HFFc6 (cell line): ENCODE data around the gene UST. TPM values are rescaled to one million over a fixed set of nuclear protein-coding genes. Genes with fewer than 3 reads are reported as not detected.

Experiments used
- DNase-seq: peaks from one replicate; pipeline ENCODE4 v3.0.0-alpha.2; 2018
- H3K27ac Mint-ChIP-seq: 2 replicates; pipeline ENCODE4 v1.8.0; 2020; ENCODE audit warnings: mild to moderate bottlenecking, mixed read lengths
- H3K27me3 Mint-ChIP-seq: 2 replicates; pipeline ENCODE4 v1.8.0; 2021; ENCODE audit warnings: mild to moderate bottlenecking, moderate library complexity, mixed read lengths; ENCODE audit not compliant: insufficient read depth
- H3K36me3 Mint-ChIP-seq: 2 replicates; pipeline ENCODE4 v1.8.0; 2021; ENCODE audit warnings: low read depth, mixed read lengths
- H3K4me1 Mint-ChIP-seq: 2 replicates; pipeline ENCODE4 v1.8.0; 2020; ENCODE audit warnings: low read depth, mixed read lengths
- H3K4me3 Mint-ChIP-seq: 2 replicates; pipeline ENCODE4 v1.8.0; 2020; ENCODE audit warnings: mild to moderate bottlenecking, moderate library complexity, mixed read lengths
- H3K9me3 Mint-ChIP-seq: 2 replicates; pipeline ENCODE4 v1.8.0; 2020; ENCODE audit warnings: mild to moderate bottlenecking, mixed read lengths
- total RNA-seq, 6 experiments: library from RNA; stranded (reverse); fragmentation: NEBNext Ultra II Directional; extraction: Animal tissue kit (Norgen Biotek cat#: 25700); gene quantifications; 2 replicates in 1 of 6; 3 replicates in 5 of 6; pipeline ENCODE4 v1.2.3, GENCODE V29; 2021
- TF ChIP-seq, protein P1 (sequence below): fragments of 200-600 bp; sonication (generic); IDR thresholded peaks from 2 replicates; pipeline ENCODE4 v1.5.0; 2021; ENCODE audit warnings: antibody characterized with exemption, mild to moderate bottlenecking

UST gene
- total RNA-seq, 6 experiments from 2014 or later = 12.9 to 17.3 (median 16.7) TPM

DNA sequence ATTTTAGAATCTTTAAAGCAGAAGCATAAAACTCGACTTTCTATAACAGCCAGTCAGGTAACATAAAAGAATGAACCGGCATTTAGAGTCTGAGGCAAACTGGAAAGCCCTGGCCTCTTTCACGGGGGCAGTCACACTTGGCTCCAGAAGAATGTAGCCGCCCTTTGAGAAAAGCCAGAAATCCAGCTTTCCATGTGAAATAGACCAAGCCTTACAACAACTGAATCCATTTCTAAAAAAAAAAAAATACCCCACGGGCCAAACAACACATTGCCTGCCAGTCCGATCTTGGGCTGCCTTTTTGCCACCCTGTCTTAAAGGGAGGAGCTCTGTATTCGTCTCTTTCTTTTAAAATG is 317.8 kb downstream of the UST start:
- H3K27ac Mint-ChIP-seq = no peak overlapping the region
- DNase-seq = no peak
- no peaks in the 10 kb centered on the region for H3K36me3 Mint-ChIP-seq
- TF ChIP-seq, protein P1, sequence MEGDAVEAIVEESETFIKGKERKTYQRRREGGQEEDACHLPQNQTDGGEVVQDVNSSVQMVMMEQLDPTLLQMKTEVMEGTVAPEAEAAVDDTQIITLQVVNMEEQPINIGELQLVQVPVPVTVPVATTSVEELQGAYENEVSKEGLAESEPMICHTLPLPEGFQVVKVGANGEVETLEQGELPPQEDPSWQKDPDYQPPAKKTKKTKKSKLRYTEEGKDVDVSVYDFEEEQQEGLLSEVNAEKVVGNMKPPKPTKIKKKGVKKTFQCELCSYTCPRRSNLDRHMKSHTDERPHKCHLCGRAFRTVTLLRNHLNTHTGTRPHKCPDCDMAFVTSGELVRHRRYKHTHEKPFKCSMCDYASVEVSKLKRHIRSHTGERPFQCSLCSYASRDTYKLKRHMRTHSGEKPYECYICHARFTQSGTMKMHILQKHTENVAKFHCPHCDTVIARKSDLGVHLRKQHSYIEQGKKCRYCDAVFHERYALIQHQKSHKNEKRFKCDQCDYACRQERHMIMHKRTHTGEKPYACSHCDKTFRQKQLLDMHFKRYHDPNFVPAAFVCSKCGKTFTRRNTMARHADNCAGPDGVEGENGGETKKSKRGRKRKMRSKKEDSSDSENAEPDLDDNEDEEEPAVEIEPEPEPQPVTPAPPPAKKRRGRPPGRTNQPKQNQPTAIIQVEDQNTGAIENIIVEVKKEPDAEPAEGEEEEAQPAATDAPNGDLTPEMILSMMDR = no peak
- H3K9me3 Mint-ChIP-seq = no peaks in the 10 kb centered on the region
- no peak overlapping the region for H3K4me3 Mint-ChIP-seq
- peaks cover 22% of the 10 kb centered on the region for H3K4me1 Mint-ChIP-seq
- no peaks in the 10 kb centered on the region for H3K27me3 Mint-ChIP-seq

DNA sequence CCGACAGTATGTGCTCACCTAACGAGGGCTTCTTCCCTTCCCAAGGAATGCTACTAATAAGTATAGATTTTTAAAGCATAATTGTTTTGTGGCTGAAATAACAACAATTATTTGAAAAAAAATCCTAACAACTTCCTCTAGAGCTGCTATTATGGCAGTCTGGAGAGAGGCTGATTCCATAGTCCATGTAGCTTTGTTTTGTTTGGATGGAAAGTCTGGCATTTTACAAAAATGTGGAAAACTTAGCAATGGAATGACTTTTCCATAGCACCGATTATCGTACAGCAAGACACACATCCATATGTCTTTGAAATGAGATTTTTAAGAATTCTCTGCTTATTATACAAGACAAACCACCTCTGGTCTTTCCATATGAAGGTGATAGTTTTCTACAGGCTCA is 318.3 kb downstream of the UST start:
- Mint-ChIP-seq H3K9me3 (no peaks in the 10 kb centered on the region), H3K36me3 (no peaks in the 10 kb centered on the region), H3K4me1 (peaks cover 19% of the 10 kb centered on the region), H3K4me3 (no peak overlapping the region), H3K27ac (no peak overlapping the region), H3K27me3 (no peaks in the 10 kb centered on the region)
- TF ChIP-seq, protein P1 = no peak
- no peak for DNase-seq

DNA sequence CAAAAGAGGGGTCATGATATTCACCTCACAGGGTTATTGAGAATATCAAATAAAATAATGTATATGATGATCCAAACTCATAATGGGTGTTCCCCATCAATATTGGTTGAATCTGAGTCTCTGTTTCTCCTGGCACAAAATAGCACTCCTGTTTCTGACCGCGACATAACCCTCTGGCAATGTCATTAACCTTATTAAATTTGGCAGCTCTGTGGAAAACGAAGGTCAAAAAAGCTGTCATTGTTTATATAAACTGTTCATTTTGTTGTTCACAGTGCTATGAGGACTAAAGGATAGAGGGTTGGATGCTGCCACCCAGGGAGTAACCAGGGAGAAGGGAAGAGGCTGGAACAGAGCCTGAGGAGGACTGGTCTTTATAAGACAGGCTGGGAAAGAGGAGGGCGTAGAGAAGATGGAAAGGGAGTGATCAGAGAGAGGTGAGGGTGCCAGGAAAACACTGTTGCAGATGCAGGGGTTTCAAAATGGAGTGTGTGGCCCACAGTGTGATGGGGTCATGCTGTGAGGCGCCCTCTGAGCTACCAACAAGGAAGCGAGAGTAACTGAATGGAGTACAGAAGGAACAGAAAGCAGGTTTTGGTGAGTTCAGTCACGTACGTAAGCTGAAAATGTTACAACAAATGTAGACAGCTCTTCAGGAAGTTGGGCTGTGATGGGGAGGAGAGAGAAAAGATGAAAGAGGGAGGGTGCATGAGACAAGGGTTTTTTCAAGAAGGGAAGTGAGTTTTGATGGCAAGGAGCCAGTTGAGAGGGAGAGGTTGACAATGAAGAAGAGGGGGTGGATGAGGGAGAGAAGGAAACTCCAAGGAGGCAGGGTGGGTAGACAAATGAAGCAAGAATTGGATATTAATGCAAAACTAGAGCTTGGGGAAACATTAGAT is 319.1 kb downstream of the UST start:
- no peak for DNase-seq
- H3K27ac Mint-ChIP-seq = no peak overlapping the region
- H3K4me3 Mint-ChIP-seq = no peak overlapping the region
- peaks cover 16% of the 10 kb centered on the region for H3K4me1 Mint-ChIP-seq
- H3K36me3 Mint-ChIP-seq = no peaks in the 10 kb centered on the region
- H3K27me3 Mint-ChIP-seq = no peaks in the 10 kb centered on the region
- TF ChIP-seq, protein P1 = no peak
- H3K9me3 Mint-ChIP-seq = no peaks in the 10 kb centered on the region

DNA sequence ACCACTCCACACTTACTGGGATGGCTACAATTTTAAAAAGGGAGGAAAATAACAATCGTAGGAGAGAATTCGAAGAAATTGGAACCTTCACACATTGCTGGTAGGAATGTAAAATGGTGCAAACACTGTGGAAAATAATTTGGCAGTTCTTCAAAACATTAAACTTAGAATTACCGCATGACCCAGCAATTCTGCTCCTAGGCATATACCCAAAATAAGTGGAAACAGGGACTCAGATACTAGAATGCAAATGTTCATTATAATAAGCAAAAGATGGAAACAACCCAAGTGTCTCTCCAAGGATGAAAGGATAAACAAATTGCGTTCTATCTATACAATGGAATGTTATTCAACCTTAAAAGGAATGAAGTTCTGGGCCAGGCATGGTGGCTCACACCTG is 325.2 kb downstream of the UST start:
- Mint-ChIP-seq H3K36me3 (peaks cover 7% of the 10 kb centered on the region), H3K9me3 (no peaks in the 10 kb centered on the region), H3K4me1 (peaks cover 13% of the 10 kb centered on the region), H3K27me3 (no peaks in the 10 kb centered on the region; the same call in 1 of the 2 replicates), H3K4me3 (no peak overlapping the region), H3K27ac (no peak overlapping the region)
- DNase-seq = no peak
- TF ChIP-seq, protein P1 = no peak

DNA sequence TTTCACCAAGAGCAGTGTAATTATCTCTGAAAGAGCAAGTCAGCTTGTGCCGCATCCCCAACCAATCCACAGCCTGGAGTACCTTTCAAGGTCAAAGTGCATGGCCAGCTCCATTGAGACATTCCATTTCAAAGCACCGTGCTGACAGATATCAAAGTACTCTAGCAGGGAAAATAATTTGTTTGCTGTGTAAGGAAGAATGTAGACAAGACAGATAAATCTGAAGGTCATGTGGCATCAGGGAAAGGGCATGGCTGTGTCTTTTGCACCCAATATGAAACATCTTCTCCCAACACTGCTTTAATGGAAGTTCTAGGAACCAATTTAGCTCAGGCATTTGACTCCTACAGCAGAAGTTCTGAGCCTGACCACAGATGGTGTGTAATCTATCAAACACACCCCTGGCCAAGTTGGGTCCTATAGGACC is 328.0 kb downstream of the UST start:
- TF ChIP-seq, protein P1 = no peak
- Mint-ChIP-seq H3K9me3 (no peaks in the 10 kb centered on the region), H3K27me3 (no peaks in the 10 kb centered on the region; the same call in 1 of the 2 replicates), H3K36me3 (peaks cover 7% of the 10 kb centered on the region), H3K27ac (no peak overlapping the region), H3K4me1 (peaks cover 22% of the 10 kb centered on the region), H3K4me3 (no peak overlapping the region)
- no peak for DNase-seq
